ENCODE data around the gene UBE2J2. TPM values are rescaled to one million over a fixed set of nuclear protein-coding genes. Genes with fewer than 3 reads are reported as not detected.

UBE2J2 gene
- total and polyA plus RNA-seq, 2 experiments from 2014 or later = 47.1 to 70.2 TPM

DNA sequence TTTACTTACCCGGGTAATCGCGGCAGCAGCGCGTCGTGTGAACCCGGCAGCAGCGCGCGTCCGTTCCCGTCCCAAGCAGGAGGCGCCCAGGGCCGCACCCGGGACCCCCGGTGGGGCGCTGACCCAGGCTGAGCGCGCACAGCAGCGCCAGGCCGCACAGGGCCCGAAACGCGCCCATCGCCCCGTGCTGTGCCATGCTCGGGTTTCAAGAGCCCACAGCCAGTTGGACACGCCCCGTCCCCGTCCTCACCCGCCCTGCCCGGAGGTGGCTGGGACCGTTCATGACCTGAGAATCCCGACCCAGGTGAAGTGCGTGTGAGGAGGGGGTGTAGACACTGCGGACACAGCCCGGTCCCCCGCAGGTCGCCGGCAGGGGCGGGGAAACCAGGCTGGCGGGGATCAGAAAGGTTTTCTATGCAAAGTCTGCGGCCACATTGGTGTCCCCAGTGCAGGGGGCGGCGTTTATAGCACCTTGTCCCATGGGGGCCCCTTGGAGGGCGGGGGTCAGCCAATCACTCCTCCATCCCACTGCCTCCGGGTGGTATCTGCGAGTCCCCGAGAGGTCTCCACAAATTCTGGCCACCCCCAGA is 67.2 kb downstream of the UBE2J2 start, which contains the start of gene TNFRSF18 (continued):
- TF ChIP-seq EZH2phosphoT487 (IDR thresholded peaks at IDR 0.05; ENCODE audit: unreplicated experiment) (no peak), EZH2 (IDR thresholded peaks at IDR 0.05; ENCODE audit: low read depth, unreplicated experiment) (no peak), ZNF331 (CRISPR knock-in tag; IDR thresholded peaks at IDR 0.05; ENCODE audit: low read depth) (no peak), ZNF114 (CRISPR knock-in tag; IDR thresholded peaks at IDR 0.05) (no peak), CREB1 (CRISPR knock-in tag; IDR thresholded peaks at IDR 0.05; ENCODE audit: low read depth) (no peak), POLR2AphosphoS5 (IDR thresholded peaks at IDR 0.05; ENCODE audit: low read depth) (no peak), CTCF (conservative IDR thresholded peaks at IDR 0.05; ENCODE audit: low read depth in 2 of 2) (no peak)

- Histone ChIP-seq H3K36me3 (ENCODE audit: insufficient read depth) (no peaks in the 10 kb centered on the region), H3K27ac (ENCODE audit: low read depth) (no peak overlapping the region), H3K4me3 (peak overlapping the region; percentile 52), H3F3A (replicated peaks; ENCODE audit: low read depth) (no peaks in the 10 kb centered on the region), H3K4me1 (ENCODE audit: insufficient read depth) (no peaks in the 10 kb centered on the region), H2AFZ (peak overlapping the region; percentile 56), H3K4me2 (peak overlapping the region; percentile 76), H4K20me1 (replicated peaks; ENCODE audit: insufficient read depth) (no peaks in the 10 kb centered on the region), H3K27me3 (ENCODE audit: insufficient read depth) (peaks cover 13% of the 10 kb centered on the region; the same call in 1 of the 2 replicates), H3K79me2 (replicated peaks; ENCODE audit: insufficient read depth) (no peaks in the 10 kb centered on the region), H3K9me2 (ENCODE audit: insufficient read depth) (no peaks in the 10 kb centered on the region)
- H3K27ac Mint-ChIP-seq = no peak overlapping the region
- H3K4me1 Mint-ChIP-seq = no peaks in the 10 kb centered on the region
- H3K9me3 Mint-ChIP-seq = no peaks in the 10 kb centered on the region; the same call in 2 of the 3 replicates
- peak overlapping the region; percentile 56; the same call in 2 of the 3 replicates for H3K4me3 Mint-ChIP-seq
- DNase-seq (ENCODE audit: low spot score) (no peak), ATAC-seq (peak; percentile 20)
- peaks cover 7% of the 10 kb centered on the region for H3K27me3 Mint-ChIP-seq (ENCODE audit: insufficient read depth, low read depth, poor library complexity)
- TF ChIP-seq CTCF (conservative IDR thresholded peaks at IDR 0.05; ENCODE audit: low read depth in 2 of 2) (peak in 1 of 2 experiments; percentile 41; a peak in 2 of 4 replicates), STAT1 (IDR thresholded peaks at IDR 0.05; ENCODE audit: unreplicated experiment) (no peak)
- no peaks in the 10 kb centered on the region for H3K36me3 Mint-ChIP-seq (ENCODE audit: low read depth)
Observed at GRCh38 chr1:1205769-1206375, 67.8 kb downstream of the UBE2J2 start.

All from GM23338 (cell line).